Right atrium auricular region (tissue), 2 donors: Measurements from ENCODE around the gene CAPN3. TPM values are rescaled to one million over a fixed set of nuclear protein-coding genes. Genes with fewer than 3 reads are reported as not detected.
"Not testable (repeated sequence)": the region's sequence is repeated elsewhere in the genome, so short reads cannot be mapped to it uniquely, and the experiment has no call there.

Experiments used
- DNase-seq: peaks from one replicate; pipeline ENCODE4 v3.0.0-alpha.2; 2019; ENCODE audit warnings: low spot score
- H3K27ac ChIP-seq, 2 donors: fragments of 200-600 bp; sonication (generic); 1 replicate in 1 of 2; 2 replicates in 1 of 2; pipeline ENCODE4 v1.5.1; 2016 to 2019
- H3K27me3 ChIP-seq, 2 donors: fragments of 200-600 bp; sonication (generic); one replicate each; pipeline versions ENCODE4 v1.5.1 to v1.6.0; 2017 to 2019
- H3K36me3 ChIP-seq: fragments of 200-600 bp; sonication (generic); one replicate; pipeline ENCODE4 v1.5.1; 2016
- H3K4me1 ChIP-seq, 2 donors: fragments of 200-600 bp; sonication (generic); one replicate each; pipeline versions ENCODE4 v1.5.1 to v1.6.0; 2017 to 2019
- H3K4me3 ChIP-seq, 2 donors: fragments of 200-600 bp; sonication (generic); 1 replicate in 1 of 2; 2 replicates in 1 of 2; pipeline ENCODE4 v1.5.1; 2017 to 2019; ENCODE audit warnings: mild to moderate bottlenecking in 1 of 2, moderate library complexity in 1 of 2
- H3K9me3 ChIP-seq, 2 donors: fragments of 200-600 bp; sonication (generic); one replicate each; pipeline ENCODE4 v1.5.1; 2019
- total RNA-seq, 2 donors: library from RNA; depleted of rRNA; stranded (reverse); fragments of >200 nt; gene quantifications; one replicate each; pipeline ENCODE4 v1.1.0, GENCODE V29; 2016
- TF ChIP-seq, protein P1 (sequence below), 2 donors: fragments of 200-600 bp; sonication (generic); IDR thresholded peaks; one replicate each; pipeline ENCODE4 v1.5.1; 2019; ENCODE audit warnings: antibody characterized with exemption in 2 of 2

CAPN3 gene
- total RNA-seq: 1 to 10 TPM; 5.3 to 8.6 TPM

DNA sequence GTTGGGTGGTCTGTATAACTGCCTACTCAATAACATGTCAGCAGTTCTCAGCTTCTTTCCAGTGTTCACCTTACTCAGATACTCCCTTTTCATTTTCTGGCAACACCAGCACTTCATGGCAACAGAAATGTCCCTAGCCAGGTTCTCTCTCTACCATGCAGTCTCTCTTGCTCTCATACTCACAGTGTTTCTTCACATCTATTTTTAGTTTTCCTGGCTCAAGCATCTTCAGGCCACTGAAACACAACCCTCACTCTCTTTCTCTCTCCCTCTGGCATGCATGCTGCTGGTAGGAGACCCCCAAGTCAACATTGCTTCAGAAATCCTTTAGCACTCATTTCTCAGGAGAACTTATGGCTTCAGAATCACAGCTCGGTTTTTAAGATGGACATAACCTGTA, at the start of gene CAPN3:
Gene CAPN3 (plus strand): TSS at position 253 of the 400 bp plus-strand sequence. CDS start 305 bp downstream, outside the sequence.
- H3K4me1 ChIP-seq: no peaks in the 10 kb centered on the region
- no peaks in the 10 kb centered on the region for H3K27me3 ChIP-seq
- peak within 1 kb of the TSS; percentile 63 to 77 for H3K27ac ChIP-seq
- no peak for DNase-seq
- peak within 1 kb of the TSS; percentile 25 to 33 for H3K4me3 ChIP-seq
- H3K36me3 ChIP-seq: no peaks in the 10 kb centered on the region
- no peaks in the 10 kb centered on the region for H3K9me3 ChIP-seq
- TF ChIP-seq, protein P1, sequence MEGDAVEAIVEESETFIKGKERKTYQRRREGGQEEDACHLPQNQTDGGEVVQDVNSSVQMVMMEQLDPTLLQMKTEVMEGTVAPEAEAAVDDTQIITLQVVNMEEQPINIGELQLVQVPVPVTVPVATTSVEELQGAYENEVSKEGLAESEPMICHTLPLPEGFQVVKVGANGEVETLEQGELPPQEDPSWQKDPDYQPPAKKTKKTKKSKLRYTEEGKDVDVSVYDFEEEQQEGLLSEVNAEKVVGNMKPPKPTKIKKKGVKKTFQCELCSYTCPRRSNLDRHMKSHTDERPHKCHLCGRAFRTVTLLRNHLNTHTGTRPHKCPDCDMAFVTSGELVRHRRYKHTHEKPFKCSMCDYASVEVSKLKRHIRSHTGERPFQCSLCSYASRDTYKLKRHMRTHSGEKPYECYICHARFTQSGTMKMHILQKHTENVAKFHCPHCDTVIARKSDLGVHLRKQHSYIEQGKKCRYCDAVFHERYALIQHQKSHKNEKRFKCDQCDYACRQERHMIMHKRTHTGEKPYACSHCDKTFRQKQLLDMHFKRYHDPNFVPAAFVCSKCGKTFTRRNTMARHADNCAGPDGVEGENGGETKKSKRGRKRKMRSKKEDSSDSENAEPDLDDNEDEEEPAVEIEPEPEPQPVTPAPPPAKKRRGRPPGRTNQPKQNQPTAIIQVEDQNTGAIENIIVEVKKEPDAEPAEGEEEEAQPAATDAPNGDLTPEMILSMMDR (IDR thresholded peaks at IDR 0.05): no peak

DNA sequence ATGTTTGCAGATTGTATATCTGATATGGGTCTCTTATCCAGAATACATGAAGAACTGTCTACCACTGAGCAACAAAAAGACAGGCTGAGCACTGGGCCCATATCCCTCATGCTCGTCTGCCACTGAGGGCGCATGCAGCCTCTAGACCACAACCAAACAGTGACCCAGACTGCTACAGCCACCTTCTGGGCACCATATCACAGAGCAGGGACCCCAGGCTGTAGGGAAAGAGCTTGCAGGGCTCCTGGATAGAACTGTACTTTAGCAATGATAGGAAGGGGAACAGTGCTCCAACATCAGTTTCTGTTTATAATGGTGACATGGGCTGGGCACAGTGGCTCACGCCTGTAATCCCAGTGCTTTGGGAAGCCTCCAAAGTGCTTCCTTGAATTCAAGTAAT, 45.8 kb upstream of the CAPN3 start:
- Histone ChIP-seq H3K27me3 (no peaks in the 10 kb centered on the region), H3K27ac (no peak overlapping the region), H3K4me1 (no peaks in the 10 kb centered on the region), H3K9me3 (no peaks in the 10 kb centered on the region), H3K36me3 (peaks cover 28% of the 10 kb centered on the region), H3K4me3 (no peak overlapping the region)
- TF ChIP-seq, protein P1 (IDR thresholded peaks at IDR 0.05): no peak
- DNase-seq: no peak

DNA sequence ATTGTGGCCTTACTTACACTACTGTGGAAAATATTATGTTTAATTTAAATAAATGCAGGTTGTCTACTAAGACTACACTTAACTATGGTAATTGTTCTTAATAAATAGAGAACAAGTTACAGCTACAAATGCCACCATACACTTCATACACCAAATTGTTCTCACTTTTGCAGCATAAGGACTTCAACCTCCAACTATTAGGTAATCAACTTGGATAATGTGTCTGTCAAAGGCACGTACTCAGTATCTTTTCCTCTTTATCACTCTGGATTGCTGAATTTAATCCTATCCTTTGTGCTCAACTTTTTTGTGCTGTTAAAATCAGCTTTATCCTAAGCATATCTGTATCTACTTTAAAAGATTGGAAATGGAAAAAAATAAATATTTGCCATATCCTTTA, 44.5 kb upstream of the CAPN3 start:
- Histone ChIP-seq H3K27ac (no peak overlapping the region), H3K4me1 (no peaks in the 10 kb centered on the region), H3K4me3 (no peak overlapping the region), H3K9me3 (no peaks in the 10 kb centered on the region), H3K36me3 (peaks cover 16% of the 10 kb centered on the region), H3K27me3 (no peaks in the 10 kb centered on the region)
- DNase-seq: no peak
- TF ChIP-seq, protein P1 (IDR thresholded peaks at IDR 0.05): no peak

DNA sequence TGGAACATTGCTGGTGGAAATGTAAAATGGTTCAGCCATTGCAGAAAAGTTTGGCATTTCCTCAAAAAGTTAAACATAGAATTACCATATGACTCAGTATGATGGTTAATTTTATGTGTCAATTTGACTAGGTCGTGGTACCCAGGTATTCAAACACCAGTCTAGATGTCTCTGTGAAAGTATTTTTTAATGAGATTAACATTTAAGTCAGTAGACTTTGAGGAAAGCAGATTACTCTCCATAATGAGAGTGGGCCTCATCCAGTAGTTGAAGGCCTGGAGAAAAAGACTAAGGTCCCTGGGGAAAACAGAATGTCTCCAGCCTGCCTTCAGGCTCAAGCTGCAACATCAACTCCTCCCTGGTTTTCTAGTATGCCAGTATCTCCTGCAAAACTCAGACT, 43.8 kb upstream of the CAPN3 start:
- Histone ChIP-seq H3K27ac (no peak overlapping the region), H3K36me3 (peaks cover 9% of the 10 kb centered on the region), H3K4me1 (no peaks in the 10 kb centered on the region), H3K9me3 (no peaks in the 10 kb centered on the region), H3K4me3 (no peak overlapping the region), H3K27me3 (no peaks in the 10 kb centered on the region)
- DNase-seq: no peak
- TF ChIP-seq, protein P1 (IDR thresholded peaks at IDR 0.05): no peak

DNA sequence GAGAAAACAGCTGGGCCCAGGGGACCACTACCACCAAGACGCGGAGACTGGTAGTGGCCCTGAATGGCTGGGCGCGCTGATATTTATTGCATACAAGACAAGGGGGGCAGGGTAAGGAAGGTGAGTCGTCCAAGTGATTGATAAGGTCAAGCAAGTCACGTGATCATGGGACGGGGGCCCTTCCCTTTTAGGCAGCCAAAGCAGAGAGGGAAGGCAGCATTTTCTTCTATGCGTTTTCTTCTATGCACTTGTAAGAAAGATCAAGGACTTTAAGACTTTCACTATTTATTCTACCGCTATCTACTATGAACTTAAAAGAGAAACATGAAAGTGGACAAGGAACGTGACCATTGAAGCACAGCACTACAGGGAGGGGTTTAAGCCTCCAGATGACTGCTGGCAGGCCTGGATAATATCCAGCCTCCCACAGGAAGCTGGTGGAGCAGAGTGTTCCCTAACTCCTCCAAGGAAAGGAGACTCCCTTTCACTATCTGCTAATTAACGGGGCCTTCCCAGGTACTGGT, 43.0 kb upstream of the CAPN3 start:
- not testable (repeated sequence) for H3K4me3 ChIP-seq, H3K36me3 ChIP-seq, H3K9me3 ChIP-seq, H3K4me1 ChIP-seq, H3K27ac ChIP-seq, H3K27me3 ChIP-seq, DNase-seq

DNA sequence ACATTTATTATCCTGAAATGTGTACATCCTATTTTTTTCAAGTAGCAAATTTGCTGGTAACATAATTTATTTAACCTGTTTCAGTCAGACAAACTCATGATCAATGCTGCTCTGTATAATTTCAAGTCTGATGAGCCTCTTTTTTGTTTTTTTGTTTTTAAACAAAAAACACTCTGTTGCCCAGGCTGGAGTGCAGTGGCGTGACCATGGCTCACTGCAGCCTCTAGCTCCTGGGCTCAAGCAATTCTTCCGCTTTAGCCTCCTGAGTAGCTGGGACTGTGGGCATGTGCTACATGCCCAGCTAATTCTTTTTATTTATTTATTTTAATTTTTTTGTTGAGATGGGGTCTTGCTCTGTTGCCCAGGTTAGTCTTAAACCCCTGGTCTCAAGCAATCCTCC, 40.1 kb upstream of the CAPN3 start:
- no peak for DNase-seq
- Histone ChIP-seq H3K4me1 (no peaks in the 10 kb centered on the region), H3K4me3 (no peak overlapping the region), H3K27ac (no peak overlapping the region), H3K36me3 (no peaks in the 10 kb centered on the region), H3K27me3 (no peaks in the 10 kb centered on the region), H3K9me3 (no peaks in the 10 kb centered on the region)
- TF ChIP-seq, protein P1 (IDR thresholded peaks at IDR 0.05): no peak
